HG02885 (cell line): ENCODE data around the gene SPRN.

ENCODE experiments used
- ATAC-seq: cut with Tn5 transposase; IDR thresholded peaks from one replicate; pipeline ENCODE4 v1.9.1; 2021; ENCODE audit warnings: mild to moderate bottlenecking; ENCODE audit not compliant: unreplicated experiment, poor library complexity

The SPRN gene

DNA sequence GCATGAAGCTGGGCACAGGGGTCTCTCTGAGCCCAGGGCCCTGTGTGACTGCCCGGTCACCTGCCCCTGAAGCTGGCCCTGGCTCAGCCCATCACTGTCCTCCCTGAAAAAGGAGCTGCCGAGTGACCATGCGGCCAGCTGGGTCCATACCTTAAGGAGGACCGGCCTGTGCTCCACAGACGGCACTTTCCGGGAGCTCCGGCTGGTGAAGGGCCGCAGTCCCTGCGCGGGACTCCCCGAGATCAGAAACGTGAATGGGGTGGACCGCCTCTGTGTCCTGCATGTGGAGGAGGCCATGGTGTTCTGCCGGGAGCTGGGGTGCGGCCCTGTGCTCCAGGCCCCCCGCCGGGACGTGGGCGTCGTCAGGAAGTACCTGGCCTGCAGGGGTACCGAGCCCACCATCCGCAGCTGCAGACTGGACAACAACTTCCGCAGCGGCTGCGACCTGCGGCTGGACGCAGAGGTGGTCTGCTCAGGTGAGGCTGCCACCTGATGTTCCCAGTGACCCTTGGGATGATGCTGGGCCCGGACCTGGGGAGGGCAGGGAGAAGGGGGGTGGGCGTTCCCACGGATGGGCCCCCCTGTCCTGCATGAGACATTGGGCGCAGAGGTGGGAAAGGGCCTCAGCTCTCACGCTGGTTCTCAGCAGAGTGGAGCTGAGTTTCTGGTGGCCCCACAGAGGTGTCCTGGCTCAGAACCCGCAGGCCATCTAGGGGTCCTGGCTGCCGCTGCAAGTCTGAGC is 32.8 kb upstream of the SPRN start:
- no peak for ATAC-seq

DNA sequence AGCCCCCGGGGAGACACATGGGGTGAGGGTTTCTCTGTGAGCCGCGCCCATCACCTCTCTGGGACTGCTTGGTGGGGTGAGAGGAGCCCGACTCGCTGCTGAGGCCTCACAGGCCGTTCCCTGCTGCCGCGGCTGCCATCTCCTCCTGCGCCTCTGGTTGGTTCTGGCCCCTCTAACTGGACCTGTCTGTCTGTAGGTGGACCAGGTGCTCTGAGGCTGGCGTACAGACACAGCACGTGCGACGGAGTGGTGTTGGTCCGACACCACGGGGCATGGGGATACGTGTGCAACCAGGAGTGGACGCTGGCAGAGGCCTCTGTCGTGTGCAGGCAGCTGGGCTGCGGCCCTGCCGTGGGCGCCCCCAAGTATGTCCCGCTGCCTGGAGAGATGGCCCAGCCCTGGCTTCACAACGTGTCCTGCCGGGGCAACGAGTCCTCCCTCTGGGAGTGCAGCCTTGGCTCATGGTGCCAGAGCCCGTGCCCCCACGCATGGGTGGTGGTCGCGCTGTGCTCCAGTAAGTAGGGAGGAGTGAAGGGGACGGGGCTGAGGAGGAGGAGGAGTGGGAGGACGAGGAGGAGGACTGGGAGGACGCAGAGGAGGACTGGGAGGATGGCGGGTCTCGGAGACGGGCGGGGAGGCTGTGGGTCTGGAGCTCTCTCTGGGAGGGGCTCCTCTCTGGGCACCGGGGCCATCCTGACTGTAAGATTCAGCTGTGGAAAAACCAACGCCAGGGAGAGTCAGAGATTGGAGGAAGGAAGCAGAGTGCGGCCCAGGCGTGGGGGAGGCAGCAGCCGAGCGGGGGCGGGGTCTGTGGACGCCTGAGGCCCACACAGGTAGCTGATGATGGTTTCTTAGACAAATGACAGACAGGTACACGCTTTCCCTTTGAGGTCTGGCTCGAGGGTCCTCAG is 31.9 kb upstream of the SPRN start:
- ATAC-seq, result no peak

DNA sequence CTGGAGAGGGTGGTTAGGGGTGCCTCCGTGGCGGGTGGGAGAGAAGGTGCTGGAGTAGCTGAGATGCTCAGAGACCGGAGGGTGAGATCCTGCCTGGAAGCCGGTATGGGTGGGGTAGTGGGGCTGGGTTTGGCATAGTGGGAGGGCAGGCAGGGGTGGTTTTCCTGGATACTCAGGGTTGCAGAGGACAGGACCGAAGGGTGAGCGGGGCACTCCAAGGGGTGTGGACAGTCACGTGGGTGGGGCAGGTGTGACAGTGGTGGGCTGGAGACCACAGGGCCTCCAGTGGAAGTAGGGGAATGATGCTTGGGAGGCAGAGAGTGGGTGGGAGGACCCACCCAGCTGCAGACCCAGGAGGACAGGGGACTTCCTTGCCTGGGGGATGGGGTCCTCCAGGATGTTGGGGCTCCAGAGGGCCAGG is 31.2 kb upstream of the SPRN start:
- no peak for ATAC-seq

DNA sequence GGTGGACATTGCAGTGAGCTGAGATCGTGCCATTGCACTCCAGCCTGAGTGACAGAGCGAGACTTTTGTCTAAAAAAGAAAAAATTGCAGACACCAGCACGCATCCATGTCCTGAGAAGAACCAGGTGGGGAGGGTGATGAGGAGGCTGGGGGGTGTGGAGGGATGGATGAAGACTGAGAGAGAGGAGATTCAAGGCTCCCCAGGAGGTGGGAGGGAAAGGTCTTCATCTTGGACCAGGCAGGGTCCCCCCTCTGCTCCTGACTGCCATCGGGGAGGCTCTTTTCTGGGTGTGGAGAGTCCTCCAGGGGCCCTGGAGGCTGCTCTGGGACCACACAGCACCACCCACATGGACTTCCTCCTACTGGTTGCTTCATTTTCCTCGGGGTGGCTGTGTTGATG is 30.8 kb upstream of the SPRN start:
- no peak for ATAC-seq

DNA sequence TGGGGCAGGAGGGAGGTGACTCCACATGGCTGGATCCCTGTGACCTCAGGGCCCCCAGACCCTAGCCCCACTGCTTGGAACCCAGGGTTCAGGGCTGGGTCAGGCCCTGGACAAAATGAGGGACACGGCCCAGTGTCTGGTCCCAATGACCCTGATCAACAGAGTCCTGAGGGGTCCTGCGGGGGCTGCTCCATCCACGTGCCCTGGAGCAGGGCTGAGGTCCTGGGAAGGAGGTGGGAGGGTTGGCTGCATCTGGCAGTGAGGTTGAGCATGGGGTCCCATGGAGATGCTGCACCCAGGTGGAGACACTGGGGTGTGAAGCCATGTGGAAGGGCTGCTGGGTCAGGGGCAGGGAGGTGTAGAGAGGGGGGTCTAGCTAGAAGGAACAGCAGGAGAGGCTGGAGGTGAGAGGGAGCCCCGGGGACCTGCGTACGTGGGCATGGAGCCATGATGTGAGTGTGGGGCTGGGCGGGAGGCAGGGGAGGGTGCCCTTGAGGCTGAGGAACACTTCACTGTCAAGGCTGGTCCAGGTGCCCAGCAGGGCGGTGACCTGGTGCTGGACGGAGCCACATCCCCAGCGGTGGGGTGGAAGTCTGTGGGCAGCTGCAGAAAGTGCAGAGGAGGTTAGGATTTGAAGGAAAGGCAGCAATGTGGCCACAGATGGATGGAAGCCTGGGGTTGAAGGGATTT is 29.9 kb upstream of the SPRN start:
- ATAC-seq, result no peak

DNA sequence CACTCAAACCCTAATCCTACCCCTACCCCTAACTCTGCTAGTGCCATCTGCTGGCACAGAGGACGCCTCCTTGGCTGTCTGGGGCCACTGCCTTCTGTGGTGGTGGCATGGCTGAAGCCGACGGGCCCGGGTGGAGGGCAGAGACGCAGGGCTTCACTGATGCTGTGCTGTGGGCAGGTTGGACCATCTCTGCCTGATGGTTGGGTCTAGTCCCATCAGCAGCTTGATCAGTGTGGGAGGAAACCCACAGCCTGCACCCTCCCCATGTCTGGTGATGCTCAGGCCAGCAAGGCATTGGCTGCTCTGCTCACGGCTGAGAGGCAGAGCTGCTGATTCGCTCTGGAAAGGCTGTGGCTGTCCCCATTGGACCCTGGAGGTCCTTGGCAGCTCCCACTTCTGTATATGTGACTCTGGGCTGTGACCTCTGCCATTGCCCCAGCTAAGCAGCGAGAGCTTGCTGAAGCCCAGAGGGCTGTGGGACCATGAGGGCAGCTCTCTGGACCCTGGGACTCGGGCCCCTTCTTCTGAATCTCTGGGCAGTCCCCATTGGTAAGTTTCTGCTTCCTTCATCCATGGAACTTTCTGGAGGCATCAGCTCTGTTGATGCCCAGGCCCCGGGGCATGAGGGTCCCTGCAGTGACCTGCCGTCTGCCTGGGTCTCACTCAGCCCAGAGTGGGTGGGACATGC is 29.2 kb upstream of the SPRN start, which contains the start of gene SCART1:
Gene SCART1 (plus strand): TSS at position 430 of the 688 bp plus-strand sequence. CDS start 53 bp downstream, at position 483.
- no peak for ATAC-seq

DNA sequence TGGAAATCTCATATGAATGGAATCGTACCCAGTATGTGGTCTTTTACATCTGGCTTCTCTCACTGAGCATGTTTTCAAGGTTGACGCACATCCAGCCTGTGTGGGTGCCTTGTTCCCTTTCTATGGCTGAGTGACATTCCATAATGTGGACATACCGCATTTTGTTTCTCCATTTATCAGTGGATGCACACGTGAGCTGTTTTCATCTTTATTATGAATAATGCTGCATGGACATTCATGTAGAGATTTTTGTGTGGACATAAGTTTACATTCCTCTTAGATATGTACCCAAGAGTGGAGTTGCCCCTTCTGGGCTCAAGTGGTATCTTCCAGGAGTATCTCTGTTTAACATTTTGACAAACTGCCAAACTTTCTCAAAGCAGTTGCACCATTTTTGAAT is 28.0 kb upstream of the SPRN start:
- no peak for ATAC-seq

DNA sequence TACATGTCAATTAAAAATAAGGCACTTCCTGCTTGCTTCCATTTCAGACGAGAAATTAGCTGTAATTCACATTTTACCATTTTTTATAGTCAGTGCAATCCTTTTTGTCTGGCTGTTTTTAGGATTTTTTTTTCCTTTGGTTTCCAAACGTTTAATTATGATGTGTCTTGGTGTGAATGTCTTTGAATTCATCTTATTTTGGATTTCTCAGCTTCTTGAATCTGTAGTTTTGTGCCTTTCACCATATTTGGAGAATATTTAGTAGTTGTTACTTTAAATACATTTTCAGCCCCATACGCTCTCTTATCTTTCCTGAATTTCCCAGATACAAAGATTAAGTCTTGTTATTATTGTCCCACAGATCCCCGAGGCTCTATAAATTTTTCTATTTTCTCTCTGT is 26.9 kb upstream of the SPRN start:
- ATAC-seq, result no peak

DNA sequence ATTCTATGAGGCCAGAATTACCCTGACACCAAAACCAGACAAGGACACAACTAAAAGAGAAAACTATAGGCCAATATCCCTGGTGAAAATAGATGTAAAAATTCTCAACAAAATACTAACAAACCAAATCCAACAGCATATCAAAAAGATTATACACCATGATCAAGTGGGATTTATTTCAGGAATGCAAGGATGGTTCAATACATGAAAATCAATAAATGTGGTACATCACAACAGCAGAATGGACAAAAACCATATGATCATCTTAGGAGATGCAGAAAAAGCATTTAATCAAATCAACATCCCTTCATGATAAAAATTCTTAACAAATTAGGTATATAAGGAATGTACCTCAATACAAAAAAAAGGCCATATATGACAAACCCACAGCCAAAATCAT is 23.7 kb upstream of the SPRN start:
- no peak for ATAC-seq

DNA sequence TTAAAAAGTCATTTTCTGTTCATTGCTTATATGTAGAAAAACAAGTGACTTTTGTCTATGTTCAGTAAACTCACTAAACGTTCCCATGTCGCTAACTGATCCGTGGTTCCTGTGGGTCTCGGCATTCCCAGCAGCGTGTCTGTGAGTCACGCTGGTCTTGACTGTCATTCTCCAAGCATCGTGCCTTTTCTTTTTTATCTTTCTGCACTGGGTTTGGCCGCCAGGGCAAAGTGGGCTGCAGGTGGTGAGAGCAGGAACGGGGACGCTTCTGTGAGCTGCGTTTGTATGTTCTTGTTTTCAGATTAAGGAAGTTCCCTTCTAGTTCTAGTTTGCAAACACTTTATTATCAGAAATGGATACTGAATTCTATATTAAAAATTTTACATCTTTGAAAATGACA is 22.6 kb upstream of the SPRN start:
- ATAC-seq, result no peak

DNA sequence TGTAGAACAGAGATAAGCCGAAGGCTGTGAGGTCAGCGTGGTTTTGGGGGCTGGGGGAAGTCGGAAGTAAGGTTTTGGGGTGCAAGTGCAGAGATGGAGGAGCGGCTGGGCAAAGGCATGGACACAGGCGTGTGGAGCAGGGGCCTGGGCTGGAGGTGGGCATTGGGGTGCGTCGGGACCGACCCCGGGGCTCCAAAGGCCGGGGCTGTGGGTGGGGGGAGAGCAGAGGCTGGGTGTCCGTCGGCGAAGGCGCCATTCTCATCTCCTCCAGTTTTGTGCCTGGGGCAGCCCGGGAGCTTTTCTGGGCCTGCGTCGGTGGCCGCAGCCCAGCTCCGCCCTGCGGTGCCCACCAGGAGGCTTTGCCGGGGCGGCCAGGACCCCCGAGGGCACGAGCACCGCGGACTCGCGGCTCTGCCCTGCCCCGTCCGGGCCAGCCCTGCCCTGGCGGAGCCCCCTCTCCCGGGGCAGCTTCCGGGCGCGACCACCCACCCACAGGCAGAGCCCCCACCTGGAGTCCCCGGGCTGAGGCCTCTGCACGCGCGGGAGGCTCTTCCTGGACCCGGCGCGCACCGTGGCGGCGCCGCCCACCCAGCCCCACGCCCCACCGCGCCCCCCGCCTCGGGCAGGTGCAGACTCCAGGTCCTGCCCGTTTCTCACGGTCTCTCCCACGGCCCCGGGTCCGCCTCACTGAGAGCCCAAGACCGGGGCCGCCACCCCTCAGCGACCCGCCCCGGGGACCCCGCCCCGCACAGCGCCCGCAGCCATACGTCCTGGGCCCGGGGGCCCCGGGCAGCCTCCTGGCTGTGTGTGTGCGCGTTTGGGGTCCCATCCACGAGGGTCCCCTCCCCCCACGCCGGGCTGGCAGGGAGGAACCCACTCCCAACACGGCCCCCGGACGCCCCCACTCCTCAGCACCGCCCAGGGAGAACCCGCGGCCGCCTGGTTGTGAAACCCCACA is 21.6 kb upstream of the SPRN start:
- no peak for ATAC-seq

DNA sequence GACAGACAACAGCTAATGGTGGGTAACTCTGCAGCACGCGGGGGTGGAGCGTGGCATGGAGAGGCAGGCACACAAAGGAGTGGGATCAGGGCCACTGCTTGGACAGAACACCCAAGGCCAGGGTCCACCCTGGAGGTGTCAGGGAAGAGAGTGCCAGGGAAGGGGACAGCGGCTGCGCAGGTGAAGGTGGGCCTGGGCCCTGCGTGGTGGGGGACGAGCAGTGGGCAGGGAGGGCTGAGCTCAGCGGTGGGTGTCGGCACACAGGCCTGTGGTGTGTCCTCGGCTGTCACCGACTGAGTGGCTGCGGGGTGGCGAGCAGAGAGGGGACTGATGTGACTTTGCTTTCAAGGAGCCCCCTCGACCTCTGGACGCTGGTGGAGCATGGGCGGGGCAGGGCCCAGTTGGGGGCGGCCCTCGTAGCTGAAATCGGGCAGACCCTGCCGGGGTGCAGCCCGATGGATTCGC is 20.9 kb upstream of the SPRN start:
- no peak for ATAC-seq

DNA sequence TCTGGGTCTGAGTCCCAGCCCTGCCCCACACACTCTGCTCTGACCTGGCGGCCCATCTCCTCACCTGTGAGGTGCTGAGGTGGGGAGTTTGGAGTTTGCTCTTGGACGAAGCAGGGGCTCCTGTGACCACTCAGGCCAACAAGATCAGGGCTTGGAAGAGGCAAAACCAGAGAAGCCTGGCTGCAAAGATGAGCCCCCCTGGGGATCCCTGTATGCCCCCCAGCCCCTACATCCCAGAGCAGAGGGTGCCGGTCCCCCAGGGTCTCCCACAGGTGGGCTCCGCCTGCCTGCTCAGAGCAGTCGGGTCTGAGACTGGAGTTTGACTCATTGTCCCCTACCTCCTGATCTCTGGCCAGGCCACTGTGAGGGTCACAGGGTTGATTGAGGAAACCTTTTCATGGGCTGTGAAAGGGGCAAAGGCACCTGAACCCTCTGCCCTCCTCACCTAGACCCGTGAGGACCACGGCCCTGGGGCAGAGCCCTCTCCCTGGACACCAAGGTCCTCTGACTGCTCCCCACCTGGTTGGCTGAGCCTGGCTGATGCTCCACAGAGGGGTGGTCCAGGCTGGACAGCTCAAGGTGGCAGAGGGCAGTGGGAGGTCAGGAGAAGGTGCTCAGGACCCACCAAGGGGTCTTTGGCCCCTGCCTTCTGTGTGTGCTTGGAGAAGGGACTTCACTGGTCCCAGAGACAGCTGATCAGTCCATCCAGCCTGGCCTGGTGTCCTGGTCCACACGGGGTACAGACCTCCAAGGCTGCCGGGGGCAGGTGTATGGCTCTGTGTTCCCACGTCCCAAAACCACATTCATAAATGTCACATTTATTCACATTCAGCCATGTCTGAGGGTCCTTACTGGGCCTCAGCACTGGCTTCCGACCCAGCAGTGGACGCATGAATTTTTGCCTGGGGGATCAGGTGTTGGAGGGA is 20.2 kb upstream of the SPRN start:
- ATAC-seq, result no peak

DNA sequence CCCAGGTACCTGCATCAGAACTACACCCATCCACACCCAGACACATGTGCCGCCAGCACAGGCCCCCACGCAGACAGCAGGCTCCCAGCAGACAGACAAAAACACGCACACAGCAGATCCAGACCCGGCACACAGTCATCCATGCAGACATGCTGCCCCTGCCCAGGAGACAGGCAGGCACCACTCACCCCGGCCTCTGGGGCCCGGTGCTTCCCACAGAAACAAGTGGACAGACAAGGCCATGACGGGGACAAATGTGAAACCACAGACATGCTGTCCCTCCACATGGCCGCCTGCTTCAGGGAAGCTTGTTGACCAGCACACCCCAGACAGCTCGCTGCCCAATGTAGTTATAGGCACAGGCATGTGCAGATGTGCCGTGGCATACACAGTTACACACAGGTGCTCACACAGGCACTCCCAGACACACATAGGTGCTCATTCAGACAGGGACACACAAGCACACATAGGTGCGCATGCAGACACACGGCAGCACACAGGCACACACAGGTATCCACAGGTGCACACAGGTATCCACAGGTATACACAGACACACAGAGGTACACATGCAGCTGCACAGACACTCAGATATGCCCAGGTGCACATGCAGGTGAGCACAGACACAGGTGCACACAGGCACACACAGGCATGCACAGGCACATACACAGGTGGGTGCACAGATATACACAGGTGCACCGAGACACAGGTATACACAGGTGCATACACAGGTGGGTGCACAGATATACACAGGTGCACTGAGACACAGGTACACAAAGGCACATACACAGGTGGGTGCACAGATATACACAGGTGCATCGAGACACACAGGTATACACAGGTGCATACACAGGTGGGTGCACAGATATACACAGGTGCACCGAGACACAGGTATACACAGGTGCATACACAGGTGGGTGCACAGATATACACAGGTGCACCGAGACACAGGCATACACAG is 18.8 kb upstream of the SPRN start:
- no peak for ATAC-seq

DNA sequence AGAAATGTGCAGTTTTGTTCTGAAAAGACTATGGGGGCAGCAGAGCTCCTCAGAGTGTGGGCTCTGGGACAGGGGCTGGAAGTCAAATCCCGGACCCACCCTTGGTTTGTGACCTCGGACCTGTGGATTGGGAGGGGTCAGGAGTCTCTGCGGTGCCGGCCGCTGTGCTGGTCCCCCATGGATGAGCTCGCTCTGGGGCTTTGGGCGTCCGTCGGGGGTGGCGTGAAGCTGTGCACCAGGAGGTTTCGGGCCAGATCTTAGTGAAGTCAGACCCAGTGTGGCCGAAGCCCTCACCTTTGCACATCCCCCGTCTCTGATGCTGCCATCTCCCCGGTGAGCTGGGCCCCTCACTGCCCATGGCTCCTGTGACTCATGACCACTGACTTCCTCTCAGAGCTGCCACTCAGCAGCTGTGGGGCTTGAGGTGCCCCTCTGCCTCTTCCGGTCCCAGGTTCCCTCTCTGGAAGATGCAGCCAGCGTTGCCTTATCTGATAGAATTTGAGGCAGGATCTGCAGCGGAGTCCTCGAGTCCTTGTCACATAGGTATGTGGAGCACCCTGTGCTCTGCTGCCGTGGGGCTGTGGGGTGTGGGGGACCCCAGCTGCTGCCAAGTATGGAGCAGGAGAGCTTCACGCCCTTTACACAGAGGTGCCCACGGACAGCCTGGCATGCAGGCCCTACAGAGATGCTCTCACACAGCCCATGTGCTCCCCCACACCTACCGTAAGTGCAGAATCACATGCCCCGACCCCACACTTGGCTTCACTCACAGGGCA is 18.0 kb upstream of the SPRN start:
- no peak for ATAC-seq

DNA sequence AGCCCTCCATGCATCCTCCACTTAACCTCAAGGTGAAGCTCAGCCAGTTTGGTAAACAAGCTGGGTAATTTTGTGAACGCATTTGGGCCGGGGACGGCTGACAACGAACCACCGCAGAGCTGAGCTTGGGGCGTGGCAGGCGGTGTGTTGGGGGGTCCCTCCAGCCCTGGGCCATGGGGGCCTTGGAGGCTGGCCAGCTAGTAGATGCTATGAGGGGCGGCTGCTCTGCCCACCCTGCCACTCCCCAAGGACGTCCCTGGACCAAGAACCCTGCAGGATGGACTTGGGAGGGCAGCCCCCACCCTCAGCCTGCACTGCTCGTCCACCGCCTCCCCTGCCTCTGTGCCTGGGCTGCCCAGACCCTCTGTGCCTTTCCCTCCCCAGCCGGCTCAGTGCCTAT is 17.4 kb upstream of the SPRN start:
- ATAC-seq, result no peak
